ENCODE measurements around the gene TFB1M.

DNA sequence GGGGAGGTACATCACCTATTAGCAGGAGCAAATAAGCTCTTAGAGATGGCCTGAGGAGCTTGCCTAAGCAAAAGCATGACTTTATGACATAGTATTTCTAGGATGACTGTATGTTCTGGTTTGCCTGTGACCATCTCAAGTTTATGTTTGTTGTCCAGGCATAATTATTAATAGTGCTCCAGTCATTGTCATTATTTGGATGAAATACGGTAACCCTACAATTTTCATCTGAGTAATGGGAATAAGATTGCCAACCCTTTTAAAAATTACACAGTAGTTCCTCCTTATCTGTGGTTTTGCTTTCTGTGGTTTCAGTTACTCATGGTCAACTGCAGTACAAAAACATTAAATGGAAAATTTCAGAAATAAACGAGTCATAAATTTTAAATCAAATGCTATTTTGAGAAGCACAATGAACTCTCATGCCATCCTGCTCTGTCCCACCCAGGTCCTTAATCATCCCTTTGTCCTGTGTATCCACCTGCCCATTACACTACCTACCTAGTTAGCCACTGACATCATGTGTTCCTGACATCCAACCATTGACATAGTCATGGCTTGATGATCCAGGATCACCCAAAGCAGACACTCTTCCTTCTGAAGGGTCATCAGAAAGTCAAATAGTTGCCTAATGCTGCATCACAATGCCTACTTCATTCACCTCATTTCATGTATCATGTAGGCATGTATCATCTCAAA is 27.0 kb upstream of the TFB1M start:
- no peak for TF ChIP-seq ZNF274 (IDR thresholded peaks at IDR 0.05; ENCODE audit: low read depth, low read length)
- no peak for TF ChIP-seq YY1 (IDR thresholded peaks at IDR 0.05; ENCODE audit: insufficient read depth, insufficient read length)
